RWPE1 (cell line): ENCODE measurements around the gene CLNS1A.

ENCODE experiments used
- CTCF ChIA-PET: fragments of 350-600 bp; sonication (Branson Sonifier 250); formaldehyde crosslinking; extraction: SDS; loops from one replicate; lab custom pipeline; 2021; lab: Yijun Ruan, JAX
- POLR2A ChIA-PET: fragments of 400-600 bp; formaldehyde crosslinking; extraction: SDS; loops from one replicate; lab custom pipeline; 2020; ENCODE audit warnings: antibody characterized with exemption; ENCODE audit not compliant: low non-redundant PET; lab: Yijun Ruan, JAX
- DNase-seq: peaks from one replicate; pipeline ENCODE4 v3.0.0; 2012; ENCODE audit warnings: low spot score
- H3K27ac ChIP-seq: fragments of 450-650 bp; 2 replicates; pipeline ENCODE4 v1.5.1; 2017
- TF ChIP-seq, protein P1 (sequence below): fragments of 450-650 bp; conservative IDR thresholded peaks from 2 replicates; pipeline ENCODE4 v1.5.1; 2017; ENCODE audit warnings: low read depth, mild to moderate bottlenecking

The CLNS1A gene

DNA sequence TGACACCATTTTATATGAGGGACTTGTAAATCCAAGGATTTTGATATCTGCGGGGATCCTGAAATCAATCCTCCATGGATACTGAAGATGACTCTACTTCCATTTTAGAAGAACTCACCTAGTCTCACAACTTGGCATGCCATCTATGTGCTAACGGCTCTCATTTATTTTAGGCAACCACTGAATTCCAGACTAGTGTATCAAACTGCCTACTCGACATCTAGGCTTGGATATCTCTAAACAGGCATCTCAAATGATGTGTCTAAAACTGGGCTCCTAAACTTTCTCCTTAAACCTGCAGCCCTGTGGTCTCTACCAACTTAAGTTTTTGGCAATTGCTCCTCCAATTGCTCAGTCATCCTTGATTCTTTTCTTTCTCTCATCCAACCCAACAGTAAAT is 31.2 kb upstream of the CLNS1A start:
- DNase-seq = no peak
- ChIA-PET POLR2A (no interaction called here), CTCF (no interaction called here)
- TF ChIP-seq, protein P1, sequence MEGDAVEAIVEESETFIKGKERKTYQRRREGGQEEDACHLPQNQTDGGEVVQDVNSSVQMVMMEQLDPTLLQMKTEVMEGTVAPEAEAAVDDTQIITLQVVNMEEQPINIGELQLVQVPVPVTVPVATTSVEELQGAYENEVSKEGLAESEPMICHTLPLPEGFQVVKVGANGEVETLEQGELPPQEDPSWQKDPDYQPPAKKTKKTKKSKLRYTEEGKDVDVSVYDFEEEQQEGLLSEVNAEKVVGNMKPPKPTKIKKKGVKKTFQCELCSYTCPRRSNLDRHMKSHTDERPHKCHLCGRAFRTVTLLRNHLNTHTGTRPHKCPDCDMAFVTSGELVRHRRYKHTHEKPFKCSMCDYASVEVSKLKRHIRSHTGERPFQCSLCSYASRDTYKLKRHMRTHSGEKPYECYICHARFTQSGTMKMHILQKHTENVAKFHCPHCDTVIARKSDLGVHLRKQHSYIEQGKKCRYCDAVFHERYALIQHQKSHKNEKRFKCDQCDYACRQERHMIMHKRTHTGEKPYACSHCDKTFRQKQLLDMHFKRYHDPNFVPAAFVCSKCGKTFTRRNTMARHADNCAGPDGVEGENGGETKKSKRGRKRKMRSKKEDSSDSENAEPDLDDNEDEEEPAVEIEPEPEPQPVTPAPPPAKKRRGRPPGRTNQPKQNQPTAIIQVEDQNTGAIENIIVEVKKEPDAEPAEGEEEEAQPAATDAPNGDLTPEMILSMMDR = no peak
- no peak overlapping the region for H3K27ac ChIP-seq

DNA sequence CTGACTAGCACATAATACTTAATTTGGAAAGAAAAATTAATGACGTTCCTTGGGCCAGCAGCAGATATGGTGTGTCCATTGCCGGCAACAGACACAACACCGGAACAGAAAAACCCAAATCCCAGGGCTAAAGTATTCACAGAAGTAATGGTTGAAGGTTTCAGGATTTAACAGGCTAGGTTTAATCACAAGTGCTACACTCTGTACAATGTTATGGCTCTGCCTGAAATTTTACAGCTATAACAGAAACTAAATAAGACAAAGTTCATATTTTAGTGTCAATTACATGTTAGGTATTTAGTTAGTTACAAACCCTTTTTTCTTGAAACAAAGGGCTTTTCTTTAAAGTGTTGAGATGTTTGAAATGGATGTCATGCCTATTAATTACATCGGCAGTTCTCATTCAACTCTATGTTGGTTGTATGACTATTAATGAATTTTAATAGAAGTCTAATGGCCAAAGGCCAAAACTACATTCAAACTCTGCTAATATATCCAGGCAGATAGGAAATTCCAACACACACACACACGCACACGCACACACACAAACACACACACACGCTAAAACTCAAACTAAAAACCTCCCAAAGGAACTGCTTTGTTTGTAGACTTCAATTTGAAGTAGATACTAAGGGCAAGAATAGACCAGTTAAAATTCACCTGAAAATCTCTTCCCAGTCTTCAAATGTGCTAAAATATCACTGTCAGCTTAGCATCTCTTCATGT is 27.8 kb upstream of the CLNS1A start:
- ChIA-PET CTCF (no interaction called here), POLR2A (no interaction called here)
- no peak overlapping the region for H3K27ac ChIP-seq
- TF ChIP-seq, protein P1 = no peak
- no peak for DNase-seq

DNA sequence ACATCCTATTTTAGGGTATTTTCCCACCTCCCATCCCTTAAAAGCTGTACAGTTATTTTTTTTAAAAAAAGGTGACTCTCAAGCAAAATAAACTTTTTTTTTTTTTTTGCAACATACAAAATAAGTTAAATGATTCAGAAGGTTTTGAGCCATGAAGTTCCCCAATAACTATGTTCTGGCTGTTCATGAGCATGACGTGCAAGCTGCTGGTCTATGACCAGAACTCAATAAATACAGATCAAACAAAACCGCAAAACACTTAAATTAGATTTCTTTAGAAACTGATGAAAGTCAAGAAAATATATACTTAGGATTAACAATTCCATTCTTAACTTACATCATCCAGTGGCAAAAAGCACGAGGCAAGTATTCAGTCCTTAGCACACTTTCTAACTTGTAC is 24.1 kb upstream of the CLNS1A start:
- H3K27ac ChIP-seq = no peak overlapping the region
- ChIA-PET CTCF (no interaction called here), POLR2A (no interaction called here)
- no peak for DNase-seq
- TF ChIP-seq, protein P1 = no peak

DNA sequence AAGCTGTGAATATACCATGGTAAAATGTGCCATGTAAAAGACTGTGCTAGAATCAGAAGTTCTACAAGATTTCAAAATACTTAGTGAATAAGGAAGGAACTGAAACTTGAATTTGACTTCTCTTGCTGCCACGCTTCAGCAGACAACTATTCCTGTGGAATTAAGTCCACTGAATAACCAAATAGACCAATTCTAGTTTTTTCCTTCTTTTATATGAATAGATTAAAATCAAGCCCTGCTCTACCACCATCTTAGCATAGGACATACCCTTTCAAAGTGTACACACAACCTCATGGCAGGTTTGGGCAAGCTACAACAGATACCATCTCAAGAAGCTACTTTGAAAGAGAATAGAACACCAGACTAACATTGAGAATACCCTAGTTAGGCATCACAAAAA is 23.4 kb upstream of the CLNS1A start:
- no peak overlapping the region for H3K27ac ChIP-seq
- TF ChIP-seq, protein P1 = no peak
- POLR2A ChIA-PET = no interaction called here
- DNase-seq = no peak
- CTCF ChIA-PET = interaction anchor here (0.7 to 1.0 kb wide), 2 partner anchors 18 to 929 kb away, joined by 3 read pairs; no protein-coding TSS in a partner anchor

GRCh38 chr11:77658213-77659013 is 20.8 kb upstream of the CLNS1A start:
- TF ChIP-seq, protein P1 = no peak
- DNase-seq = no peak
- ChIA-PET CTCF (no interaction called here), POLR2A (no interaction called here)
- H3K27ac ChIP-seq = no peak overlapping the region

DNA sequence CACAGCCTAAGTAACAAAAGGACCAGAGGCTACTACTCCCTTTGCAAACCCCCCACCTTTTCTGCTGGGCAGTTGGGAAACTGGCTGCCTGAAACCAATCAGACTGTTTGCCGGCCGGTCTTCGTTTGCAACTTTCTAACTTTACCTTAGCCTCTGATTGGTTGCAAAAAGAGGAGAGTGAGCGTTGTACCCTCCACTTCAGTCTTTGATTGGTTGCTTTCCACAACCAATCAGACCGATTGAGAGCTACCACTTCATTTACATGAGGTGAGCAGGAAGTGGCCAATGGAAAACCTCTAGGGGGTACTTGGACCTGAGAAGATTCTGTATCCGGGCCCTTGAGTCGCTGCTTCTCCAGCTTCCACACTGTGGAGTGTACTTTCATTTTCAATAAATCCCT is 18.8 kb upstream of the CLNS1A start:
- TF ChIP-seq, protein P1 = no peak
- no peak for DNase-seq
- POLR2A ChIA-PET = no interaction called here
- H3K27ac ChIP-seq = no peak overlapping the region
- CTCF ChIA-PET = no interaction called here
